K562 (cell line): ENCODE measurements around the gene VILL. TPM values are rescaled to one million over a fixed set of nuclear protein-coding genes. Genes with fewer than 3 reads are reported as not detected.

ENCODE experiments used
- ATAC-seq: fragments of 200-7000 bp; cut with Tn5 transposase; 3 replicates; pipeline ENCODE4 v1.9.1; 2020; ENCODE audit warnings: moderate library complexity
- BruUV-seq: library from RNA; stranded (reverse); fragments of 400-500 nt; replicated peaks from 2 replicates; lab custom pipeline; 2021; lab: Mats Ljungman, UMichigan
- CTCF ChIA-PET: fragments of 300-600 bp; formaldehyde crosslinking; extraction: SDS; loops from one replicate; lab custom pipeline; 2021; ENCODE audit warnings: low intra/inter-chr PET ratio; lab: Yijun Ruan, JAX
- POLR2A ChIA-PET: fragments of 300-600, 350-650 bp; sonication (Branson Sonifier 250); formaldehyde crosslinking; extraction: SDS; loops from one replicate; lab custom pipeline; 2021; ENCODE audit warnings: antibody characterized with exemption, inconsistent platforms; lab: Yijun Ruan, JAX
- DNase-seq, 4 experiments: peaks; one replicate each; pipeline versions ENCODE4 v3.0.0 to v3.0.0-alpha.2; 2011 to 2018; ENCODE audit warnings: low spot score in 3 of 4, mixed read lengths in 3 of 4; ENCODE audit errors: extremely low read depth in 1 of 4
- FAIRE-seq: peaks from 2 replicates; lab custom pipeline; 2011; peaks lifted over from hg19 to GRCh38; lab: Jason Lieb, UNC
- H2AFZ ChIP-seq: 2 replicates; pipeline ENCODE4 v1.6.0; 2011; ENCODE audit warnings: low read depth, low read length, control low read depth, inconsistent platforms
- H3K27ac ChIP-seq: fragments of 200-600 bp; 3 replicates; pipeline ENCODE4 v1.8.0; 2011; ENCODE audit warnings: low read depth, mild to moderate bottlenecking, control low read depth, inconsistent platforms, low read length, moderate library complexity, mixed read lengths; ENCODE audit errors: extremely low read depth
- H3K27me3 ChIP-seq, 2 experiments: fragments of 300-600 bp in 1 of 2; 2 replicates in 1 of 2; 3 replicates in 1 of 2; pipeline versions ENCODE4 v1.6.0 to v1.8.0; 2011; ENCODE audit warnings: inconsistent platforms in 2 of 2, low read length in 2 of 2, mild to moderate bottlenecking in 1 of 2, mixed read lengths in 1 of 2, moderate library complexity in 1 of 2; ENCODE audit not compliant: control insufficient read depth in 2 of 2, insufficient read depth in 2 of 2
- H3K36me3 ChIP-seq: fragments of 300-600 bp; 3 replicates; pipeline ENCODE4 v1.8.0; 2011; ENCODE audit warnings: mild to moderate bottlenecking, low read length, inconsistent platforms; ENCODE audit not compliant: control insufficient read depth, insufficient read depth
- H3K4me1 ChIP-seq, 2 experiments: fragments of 200-600 bp in 1 of 2; replicated peaks in 1 of 2; 2 replicates in 1 of 2; 3 replicates in 1 of 2; pipeline versions ENCODE4 v1.5.1 to v1.8.0; 2011; ENCODE audit warnings: inconsistent platforms in 2 of 2, low read length in 2 of 2, mild to moderate bottlenecking in 1 of 2, mixed read lengths in 1 of 2, moderate library complexity in 1 of 2; ENCODE audit not compliant: control insufficient read depth in 2 of 2, insufficient read depth in 2 of 2
- H3K4me2 ChIP-seq: 2 replicates; pipeline ENCODE4 v1.6.1; 2011; ENCODE audit warnings: low read length, control low read depth, inconsistent platforms, mixed read lengths; ENCODE audit not compliant: insufficient read depth
- H3K4me3 ChIP-seq: fragments of 200-600 bp; sonication (generic), shearing (Covaris generic); 2 replicates; pipeline ENCODE4 v1.5.1; 2016; ENCODE audit warnings: control low read depth, inconsistent platforms
- H3K79me2 ChIP-seq: fragments of 200-600 bp; 3 replicates; pipeline ENCODE4 v1.8.0; 2011; ENCODE audit warnings: low read length, inconsistent platforms; ENCODE audit not compliant: control insufficient read depth, insufficient read depth
- H3K9ac ChIP-seq, 2 experiments: 2 replicates each; pipeline versions ENCODE4 v1.6.0 to v1.6.1; 2011; ENCODE audit warnings: low read depth in 2 of 2, low read length in 2 of 2, control low read depth in 1 of 2, inconsistent platforms in 1 of 2, mild to moderate bottlenecking in 1 of 2, mixed read lengths in 1 of 2; ENCODE audit not compliant: insufficient read depth in 1 of 2
- H3K9me1 ChIP-seq: one replicate; pipeline ENCODE4 v1.6.0; 2011; ENCODE audit warnings: inconsistent platforms, mild to moderate bottlenecking, low read length, moderate library complexity; ENCODE audit not compliant: control insufficient read depth, insufficient read depth
- H3K9me3 ChIP-seq: replicated peaks from 2 replicates; pipeline ENCODE4 v1.5.1; 2011; ENCODE audit warnings: low read depth, low read length, inconsistent platforms; ENCODE audit not compliant: control insufficient read depth, insufficient read depth
- H4K20me1 ChIP-seq: replicated peaks from 2 replicates; pipeline ENCODE4 v1.6.1; 2011; ENCODE audit warnings: low read length, inconsistent platforms, mixed read lengths; ENCODE audit not compliant: control insufficient read depth, insufficient read depth
- CHCHD3 ChIP-seq: fragments of 250-450 bp; sonication (Bioruptor Pico); IDR thresholded peaks from 2 replicates; pipeline ENCODE4 v2.1.2; 2022; ENCODE audit warnings: mild to moderate bottlenecking
- POLR2A ChIP-seq: fragments of 450-650 bp; conservative IDR thresholded peaks from 2 replicates; pipeline ENCODE4 v1.6.1; 2016
- POLR2G ChIP-seq: fragments of 200-400 bp; formaldehyde crosslinking; IDR thresholded peaks from 2 replicates; pipeline ENCODE4 v1.6.1; 2017; ENCODE audit warnings: low read depth, mild to moderate bottlenecking, antibody characterized with exemption, low read length, moderate library complexity
- RBFOX2 ChIP-seq: fragments of 200-400 bp; formaldehyde crosslinking; IDR thresholded peaks from 2 replicates; pipeline ENCODE4 v1.6.1; 2017; ENCODE audit warnings: low read depth, mild to moderate bottlenecking, low read length, moderate library complexity
- RBM14 ChIP-seq: fragments of 200-400 bp; formaldehyde crosslinking; IDR thresholded peaks from 2 replicates; pipeline ENCODE4 v1.6.1; 2018; ENCODE audit warnings: low read depth, mild to moderate bottlenecking, low read length, moderate library complexity, borderline replicate concordance; ENCODE audit not compliant: insufficient read depth
- SMARCB1 ChIP-seq: IDR thresholded peaks from 2 replicates; pipeline ENCODE4 v1.6.1; 2011; ENCODE audit warnings: improper control_type of control experiment, low read depth; ENCODE audit not compliant: insufficient read length
- ZFX ChIP-seq: sonication (generic); formaldehyde crosslinking; IDR thresholded peaks from 2 replicates; pipeline ENCODE4 v1.8.0; 2022; ENCODE audit warnings: mild to moderate bottlenecking, missing genetic modification reagents, moderate library complexity
- WGBS: fragments of 100-300 bp; shearing (Covaris generic); methylation state at CpG from one replicate; pipeline ENCODE4 v1.1.6; 2016; ENCODE audit warnings: low coverage, mixed read lengths; ENCODE audit not compliant: insufficient coverage; ENCODE audit errors: missing lambda C conversion rate; 5-methylcytosine and 5-hydroxymethylcytosine counted together
- in situ Hi-C: fragments of 300-500 bp; cut with MboI; formaldehyde crosslinking; loops from 4 replicates; pipeline ENCODE4 v1.15.0; 2018; ENCODE audit warnings: inconsistent platforms, mixed read lengths
- intact Hi-C: fragments of 100-400 bp; cut with micrococcal nuclease; formaldehyde crosslinking; loops from 2 replicates; pipeline ENCODE4 v1.14.2; 2022
- polyA plus RNA-seq, 8 experiments: library from polyadenylated mRNA; depleted of rRNA in 4 of 8; stranded (reverse) in 5 of 8; unstranded in 3 of 8; fragments of >200 nt; fragmentation: Nextera tagmentation in 2 of 8; fragmentation: Illumina TruSeq in 1 of 8; extraction: Ambion mirVana in 2 of 8; extraction: Trizol in 1 of 8; gene quantifications; 2 replicates each; pipeline versions ENCODE4 v1.2.1 to v1.2.3, GENCODE V29; 2011 to 2014; ENCODE audit warnings: inconsistent platforms in 1 of 8, missing spikeins in 1 of 8
- total RNA-seq, 7 experiments: library from RNA; depleted of rRNA in 6 of 7; stranded (reverse); fragments of >200 nt in 6 of 7; fragmentation: Illumina TruSeq in 2 of 7; extraction: Trizol in 2 of 7; gene quantifications; 2 replicates each; pipeline versions ENCODE4 v1.2.1 to v1.2.3, GENCODE V29; 2011 to 2021; ENCODE audit warnings: low replicate concordance in 1 of 7

Gene VILL
- total and polyA plus RNA-seq, 9 of the 15 experiments (the other 6 are each of a cell fraction or from before 2014, with no cell fraction given), result 0.11 to 16.0 (median 8.8) TPM

- TF ChIP-seq CHCHD3 (CRISPR knock-in tag), result no peak
Measured at GRCh38 chr3:38008191-38008701, 17.7 kb downstream of the VILL start (continued).

DNA sequence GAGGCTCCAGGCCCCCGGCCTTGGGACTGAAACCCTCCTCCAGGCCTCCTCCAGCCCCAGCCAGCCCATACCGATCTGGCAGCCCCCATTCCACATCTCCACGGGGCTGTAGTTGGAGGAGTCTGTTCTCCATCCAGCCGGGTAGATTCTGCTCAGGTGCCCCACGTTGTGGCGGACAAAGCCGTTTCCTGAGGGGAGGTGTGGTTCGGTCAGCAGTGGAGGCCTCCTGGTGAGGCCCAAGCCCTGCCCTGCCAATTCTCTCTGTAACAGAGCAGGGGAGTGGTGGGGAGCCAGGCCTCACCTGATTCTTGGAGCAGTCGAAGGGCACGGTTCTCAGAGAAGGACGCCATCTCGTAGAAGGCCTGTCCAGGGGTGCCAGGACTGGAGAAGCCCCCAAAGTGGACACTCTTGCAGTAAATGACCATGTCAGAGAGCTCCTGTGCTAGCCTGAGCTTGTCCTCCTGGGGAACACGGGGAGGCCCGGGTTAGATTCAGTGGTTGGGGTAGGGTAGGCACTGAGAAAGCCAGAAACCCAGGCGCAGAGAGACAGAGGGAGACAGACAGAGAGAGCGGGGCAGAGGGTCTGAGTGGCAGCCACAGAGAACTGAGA lies 18.5 kb downstream of the VILL start:
- H3K9ac ChIP-seq, result peak overlapping the region in 1 of 2 experiments; percentile 67; a peak in 1 of 4 replicates
- ATAC-seq (no peak), FAIRE-seq (no peak), DNase-seq (peak in 1 of 4 experiments; percentile 13)
- peaks cover 6% of the 10 kb centered on the region; the same call in 1 of the 3 replicates for H3K79me2 ChIP-seq
- peaks cover 83% of the 10 kb centered on the region for H3K36me3 ChIP-seq
- BruUV-seq, result no TSS peak
- H3K4me2 ChIP-seq, result no peak overlapping the region
- peaks cover 6 to 46% of the 10 kb centered on the region in 2 experiments; a peak in 4 of 5 replicates for H3K4me1 ChIP-seq
- intact Hi-C loops, result no loop called here
- no peaks in the 10 kb centered on the region for H3K27me3 ChIP-seq
- TF ChIP-seq POLR2G (peak; percentile 42; the same call in 1 of the 2 replicates), RBFOX2 (peak; percentile 37; the same call in 1 of the 2 replicates), ZFX (CRISPR knock-in tag) (0 out of 2 replicates have a peak, but pooled peaks have one; percentile 17), RBM14 (no peak), SMARCB1 (no peak), POLR2A (0 out of 2 replicates have a peak, but pooled peaks have one; percentile 20)
- 85% methylated on average over 16 of the region's 16 CpGs for WGBS
- H2AFZ ChIP-seq, result no peak overlapping the region
- no peaks in the 10 kb centered on the region for H3K9me3 ChIP-seq
- H3K27ac ChIP-seq, result no peak overlapping the region
- peaks cover 10% of the 10 kb centered on the region for H3K9me1 ChIP-seq
- ChIA-PET CTCF (no interaction called here), POLR2A (interaction anchor here (0.7 kb wide), 1 partner anchor 29 kb away, joined by 5 read pairs; no protein-coding TSS in a partner anchor)
- H4K20me1 ChIP-seq, result peaks cover 7% of the 10 kb centered on the region
- in situ Hi-C loops, result no loop called here
- no peak overlapping the region for H3K4me3 ChIP-seq
